ENCODE measurements around the gene KLF11.
"Not testable (repeated sequence)": the region's sequence is repeated elsewhere in the genome, so short reads cannot be mapped to it uniquely, and the experiment has no call there.

The KLF11 gene

DNA sequence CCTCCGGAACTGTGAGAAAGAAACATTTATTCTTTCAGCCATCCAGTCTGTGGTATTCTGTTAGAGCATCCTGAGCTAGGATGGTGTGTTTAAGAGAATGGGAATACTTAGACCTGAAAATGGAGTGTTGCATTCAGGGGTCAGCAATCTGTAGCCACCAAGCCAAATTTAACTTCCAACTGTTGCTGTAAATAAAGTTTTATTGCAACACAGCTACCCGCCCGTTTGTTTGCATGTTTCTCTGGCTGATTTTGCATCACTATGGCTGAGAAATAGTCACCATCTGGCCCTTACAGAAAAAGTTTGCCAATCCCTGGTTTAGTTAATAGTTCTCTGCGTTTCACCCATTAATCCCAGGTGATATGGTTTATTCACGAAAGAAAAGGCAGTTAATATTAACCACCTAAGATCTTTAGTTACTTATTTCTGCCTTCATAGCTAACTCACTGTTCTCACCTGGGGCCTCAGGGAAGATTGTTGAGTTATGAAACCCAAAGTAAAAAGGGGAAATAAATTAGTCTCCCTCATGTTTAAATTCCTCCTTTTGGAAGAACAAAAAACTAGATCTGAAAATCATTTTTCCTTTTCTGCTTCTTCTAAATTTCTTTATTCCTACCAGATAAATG lies 46.3 kb downstream of the KLF11 start:
- DNase-seq, result no peak

DNA sequence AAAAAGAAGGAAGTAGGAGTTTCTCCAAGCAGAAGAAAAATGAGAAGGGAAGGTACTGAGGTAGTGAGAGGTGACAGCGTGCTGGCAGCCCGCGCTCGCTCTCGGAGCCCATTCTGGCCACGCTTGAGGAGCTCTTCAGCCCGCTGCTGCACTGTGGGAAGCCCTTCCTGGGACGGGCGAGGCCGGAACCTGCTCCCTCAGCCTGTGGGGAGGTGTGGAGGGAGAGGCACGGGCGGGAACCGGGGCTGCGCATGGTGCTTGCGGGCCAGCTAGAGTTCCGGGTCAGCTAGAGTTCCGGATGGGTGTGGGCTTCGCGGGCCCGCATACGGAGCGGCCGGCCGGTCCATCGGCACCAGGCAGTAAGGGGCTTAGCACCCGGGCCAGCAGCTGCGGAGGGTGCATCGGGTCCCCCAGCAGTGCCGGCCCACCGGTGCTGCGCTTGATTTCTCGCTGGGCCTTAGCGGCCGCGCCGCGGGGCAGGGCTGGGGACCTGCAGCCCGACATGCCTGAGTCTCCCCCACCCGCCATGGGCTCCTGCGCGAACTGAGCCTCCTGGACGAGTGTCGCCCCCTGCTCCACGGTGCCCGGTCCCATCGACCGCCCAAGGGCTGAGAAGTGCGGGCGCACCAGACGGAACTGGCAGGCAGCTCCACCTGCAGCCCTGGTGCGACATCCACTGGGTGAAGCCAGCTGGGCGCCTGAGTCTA lies 48.0 kb downstream of the KLF11 start:
- no peak for DNase-seq

- DNase-seq, result not testable (repeated sequence)
Measured at GRCh38 chr2:10091889-10092244, 48.5 kb downstream of the KLF11 start.

DNA sequence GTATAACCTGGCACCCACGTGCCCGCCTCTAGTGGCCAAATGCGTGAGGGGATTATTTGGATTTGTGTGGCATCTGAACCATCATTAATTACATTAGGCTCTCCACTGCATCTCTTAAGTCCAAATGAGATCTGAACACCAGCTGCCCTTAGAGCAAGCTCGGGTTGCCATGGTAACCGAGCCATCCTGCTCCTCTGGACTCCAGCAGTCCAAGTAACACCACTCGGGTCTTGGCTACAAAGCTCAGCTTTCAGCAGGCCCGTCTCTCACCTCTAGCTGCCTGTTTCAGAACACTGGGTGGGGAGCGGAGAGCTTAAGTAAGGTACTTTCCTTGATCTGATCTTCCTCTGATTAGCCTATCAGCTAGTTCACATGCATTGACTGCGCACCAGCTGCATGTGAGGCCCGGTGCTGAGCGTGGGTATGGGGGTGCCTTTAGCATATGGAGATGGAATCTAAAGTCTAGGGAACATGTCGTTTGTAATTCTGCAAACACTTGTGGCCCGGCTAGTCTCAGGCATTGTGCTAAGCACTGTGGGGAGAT lies 51.0 kb downstream of the KLF11 start:
- DNase-seq, result no peak

GRCh38 chr2:10095175-10095574 lies 51.8 kb downstream of the KLF11 start:
- DNase-seq, result no peak

- no peak for DNase-seq
Measured at GRCh38 chr2:10096641-10097040, 53.3 kb downstream of the KLF11 start.

DNA sequence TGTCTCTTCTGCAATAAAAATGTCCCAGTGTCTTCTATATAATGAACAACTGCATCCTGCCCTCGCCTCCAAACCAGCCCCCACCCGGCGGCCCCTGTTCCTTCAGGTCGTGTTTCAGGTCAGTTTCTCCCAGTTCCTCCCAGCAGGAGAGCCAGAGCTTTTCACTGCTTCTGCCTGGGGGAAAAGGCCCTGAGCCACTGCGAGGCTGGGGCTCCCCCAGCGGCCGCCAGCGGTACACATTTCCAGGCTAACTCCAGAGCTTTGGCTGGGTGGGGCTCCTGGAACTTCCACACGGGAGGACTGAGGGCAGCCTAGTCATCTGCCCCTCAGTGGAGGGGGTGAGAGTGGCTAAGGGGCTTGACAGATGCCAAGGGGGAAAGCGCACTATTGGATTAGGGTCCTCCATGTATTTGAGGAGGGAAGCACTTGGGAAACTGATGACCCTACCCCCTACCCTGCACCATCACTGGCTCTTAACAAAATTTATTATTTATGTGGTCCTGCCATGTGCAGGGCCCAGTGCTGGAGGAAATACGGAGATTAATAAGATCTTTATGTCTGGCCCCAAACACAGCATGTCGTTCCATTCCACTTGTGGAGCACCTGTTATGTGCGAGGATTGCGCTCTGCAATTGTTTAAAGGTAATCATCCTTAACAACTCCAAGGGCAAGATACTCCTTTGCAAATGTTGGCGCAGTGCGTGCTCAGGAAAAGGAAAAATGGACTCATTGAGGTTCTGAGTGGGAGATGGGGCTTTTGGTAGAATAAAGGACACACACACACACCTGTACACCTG lies 54.2 kb downstream of the KLF11 start:
- DNase-seq, result no peak

- no peak for DNase-seq
Measured at GRCh38 chr2:10101491-10101890, 58.1 kb downstream of the KLF11 start.

DNA sequence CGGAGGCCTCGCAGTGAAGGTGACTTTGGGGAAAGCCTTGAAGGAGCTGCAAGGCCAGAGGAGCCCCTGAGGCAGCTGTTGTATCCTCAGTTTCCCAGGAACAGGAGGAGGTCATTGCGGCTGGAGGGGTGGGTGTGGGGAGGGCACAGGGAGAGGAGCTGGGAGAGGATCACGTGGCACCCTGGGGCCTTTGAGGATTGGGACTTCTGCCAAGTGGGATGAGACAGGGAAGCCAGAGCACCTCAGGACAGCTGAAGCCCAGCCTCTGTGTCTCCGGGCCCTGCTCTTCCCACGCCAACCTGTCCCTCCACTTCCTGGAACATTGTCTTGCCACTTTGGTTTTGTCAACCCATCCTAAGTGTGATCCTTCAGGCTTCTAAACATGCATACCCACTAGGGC lies 59.8 kb downstream of the KLF11 start:
- no peak for DNase-seq

Data from activated CD4-positive, alpha-beta T cell treated with anti-CD3 and anti-CD28 coated beads for 1 hour (primary cell).